HG03108 (cell line): ENCODE results near the gene NBAS.
A peak's percentile ranks its signal among the peaks of the same experiment; 100 is the strongest.
"Not testable (repeated sequence)": the region's sequence is repeated elsewhere in the genome, so short reads cannot be mapped to it uniquely, and the experiment has no call there.

ENCODE experiments used
- ATAC-seq: cut with Tn5 transposase; IDR thresholded peaks from one replicate; pipeline ENCODE4 v1.9.1; 2021; ENCODE audit warnings: moderate library complexity; ENCODE audit not compliant: unreplicated experiment

Gene NBAS

GRCh38 chr2:15427987-15428386 is 133.1 kb downstream of the NBAS start:
- ATAC-seq: no peak

DNA sequence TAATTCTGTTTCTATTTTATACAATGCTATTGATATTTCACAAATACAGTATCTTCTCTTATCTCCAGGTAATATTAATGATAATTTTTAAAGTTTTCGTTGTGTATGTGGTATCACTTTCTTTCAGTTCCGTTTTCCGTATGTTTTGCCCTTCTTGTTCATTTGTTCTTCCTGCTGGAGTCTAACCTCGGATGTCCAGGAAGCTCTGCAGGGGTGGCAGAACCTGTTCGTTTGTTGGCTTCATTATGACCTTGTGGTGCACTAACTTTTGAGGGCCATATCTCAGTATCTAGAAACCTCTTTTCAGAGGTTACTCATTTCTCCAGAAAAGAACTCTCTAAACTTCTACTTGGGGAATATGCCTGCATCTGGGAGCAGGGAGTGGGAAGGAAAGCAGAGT is 134.5 kb downstream of the NBAS start:
- ATAC-seq: no peak

- ATAC-seq: no peak
Observed at GRCh38 chr2:15425712-15426111, 135.4 kb downstream of the NBAS start.

GRCh38 chr2:15421753-15422152 is 139.4 kb downstream of the NBAS start:
- ATAC-seq: no peak

DNA sequence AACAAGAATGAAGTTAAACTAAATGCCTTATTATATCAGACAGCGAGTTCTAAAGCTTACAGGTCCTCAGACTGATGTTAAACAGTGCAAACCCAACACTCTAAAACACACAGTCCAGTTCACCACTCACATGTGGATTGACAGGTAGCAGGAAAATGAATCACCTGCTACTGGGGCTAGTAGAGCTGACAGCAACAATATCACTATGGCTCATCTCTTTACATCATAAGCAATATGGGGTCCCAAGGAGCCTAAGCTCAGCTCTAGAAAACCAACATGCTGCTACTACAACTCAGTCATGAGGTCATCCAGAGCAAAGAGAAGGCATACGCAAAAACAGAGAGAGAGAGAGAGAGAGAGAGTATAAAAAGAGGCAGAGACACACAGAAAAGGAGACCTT is 145.4 kb downstream of the NBAS start:
- no peak for ATAC-seq

DNA sequence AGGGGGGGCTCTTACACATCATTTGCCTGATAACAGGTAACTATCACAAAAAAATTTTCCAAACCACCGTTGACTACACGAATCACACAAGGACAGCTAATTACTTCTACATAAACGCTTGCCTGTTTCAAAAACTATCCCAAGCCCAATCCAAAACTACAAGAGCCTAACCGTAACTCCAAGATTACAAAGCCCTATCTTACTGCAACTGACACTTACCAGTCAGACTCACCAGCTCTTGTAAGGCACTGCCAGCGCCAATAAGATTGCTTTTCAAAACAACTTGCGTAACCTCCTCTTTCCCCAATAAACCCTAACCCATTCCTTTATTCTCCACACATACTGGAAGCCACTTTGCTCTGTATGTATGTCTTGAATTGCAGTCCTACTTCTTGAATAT is 148.4 kb downstream of the NBAS start:
- ATAC-seq: no peak

GRCh38 chr2:15412309-15412708 is 148.8 kb downstream of the NBAS start:
- no peak for ATAC-seq

DNA sequence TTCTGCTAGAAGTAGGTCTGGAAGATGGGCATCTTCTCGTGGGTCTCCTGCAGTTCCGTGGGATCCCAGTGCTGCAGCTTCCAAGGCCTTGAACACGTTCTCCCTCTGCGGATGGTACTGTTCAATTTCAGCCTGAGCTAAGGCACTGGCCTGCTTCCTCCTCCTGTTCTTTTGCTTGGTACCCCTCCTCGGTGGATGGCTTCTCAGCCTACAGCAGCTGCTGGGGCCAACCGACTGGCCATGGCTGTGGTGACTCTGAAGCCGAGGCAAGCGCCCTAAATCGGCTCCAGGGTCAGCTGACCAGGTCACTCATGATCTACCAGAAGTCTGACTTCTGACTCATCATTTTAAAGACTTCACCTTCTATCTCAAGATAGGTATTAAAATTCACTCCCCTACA is 150.2 kb downstream of the NBAS start:
- ATAC-seq: no peak

- no peak for ATAC-seq
Observed at GRCh38 chr2:15408759-15409158, 152.4 kb downstream of the NBAS start.

DNA sequence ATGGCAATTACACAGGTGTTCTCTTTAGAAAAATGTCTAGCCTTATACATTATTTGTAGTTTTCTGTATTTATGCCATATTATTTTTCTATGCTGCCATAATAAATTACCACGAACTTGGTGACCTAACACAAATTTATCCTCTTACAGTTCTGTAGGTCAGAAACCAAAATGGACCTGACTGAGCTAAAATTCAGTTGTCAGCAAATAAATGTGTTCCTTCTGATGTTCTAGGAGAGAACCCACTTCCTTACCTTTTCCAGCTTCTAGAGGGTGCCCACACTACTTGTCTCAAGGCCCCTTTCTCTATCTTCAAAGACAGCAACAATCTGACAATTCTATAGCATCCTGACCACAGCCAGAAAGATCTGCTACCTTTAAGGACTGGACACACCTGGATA is 153.5 kb downstream of the NBAS start:
- ATAC-seq: no peak

- not testable (repeated sequence) for ATAC-seq
Observed at GRCh38 chr2:15404511-15404910, 156.6 kb downstream of the NBAS start.

- no peak for ATAC-seq
Observed at GRCh38 chr2:15400240-15400826, 160.8 kb downstream of the NBAS start.

DNA sequence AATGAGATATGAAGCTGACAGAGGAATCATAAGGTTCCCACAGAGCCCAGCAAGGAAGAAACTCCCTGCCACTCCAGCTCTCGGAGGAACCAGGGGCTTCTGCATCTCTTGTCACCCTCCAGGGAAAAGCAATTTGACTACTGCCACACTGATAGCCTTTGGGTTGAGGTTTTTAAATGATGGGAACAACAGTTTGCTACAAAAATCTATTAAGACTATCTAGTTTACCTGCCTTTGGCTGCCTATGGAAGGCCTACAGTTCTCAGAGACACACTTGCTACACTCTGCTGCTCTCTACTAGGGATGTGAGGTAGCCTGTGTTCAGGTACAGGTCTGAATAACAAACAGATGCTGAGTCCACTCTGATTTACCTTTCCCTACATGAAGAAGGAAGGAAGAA is 161.9 kb downstream of the NBAS start:
- no peak for ATAC-seq

- no peak for ATAC-seq
Observed at GRCh38 chr2:15391751-15392150, 169.4 kb downstream of the NBAS start.

DNA sequence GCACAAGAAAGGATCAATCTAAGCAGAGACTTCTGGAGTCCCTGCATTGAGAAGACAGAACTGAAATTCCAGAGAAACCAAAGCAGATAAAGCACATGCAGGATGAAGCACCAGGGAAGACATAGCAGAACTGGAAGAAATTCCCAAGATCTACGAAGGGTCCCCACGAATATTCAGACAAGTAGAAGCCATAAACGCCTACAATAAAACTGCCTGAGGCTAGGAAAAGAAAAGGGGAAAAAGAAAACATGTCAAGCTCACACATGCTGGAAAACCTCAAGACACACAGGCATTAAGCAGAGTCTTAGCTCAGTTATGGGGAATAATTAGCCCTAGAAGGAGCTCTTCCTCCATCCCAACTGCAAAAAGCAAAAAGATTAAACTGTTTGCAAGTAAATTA is 171.2 kb downstream of the NBAS start:
- no peak for ATAC-seq

- no peak for ATAC-seq
Observed at GRCh38 chr2:15389326-15389700, 171.8 kb downstream of the NBAS start.

GRCh38 chr2:15388406-15389325 is 172.5 kb downstream of the NBAS start:
- ATAC-seq: no peak

DNA sequence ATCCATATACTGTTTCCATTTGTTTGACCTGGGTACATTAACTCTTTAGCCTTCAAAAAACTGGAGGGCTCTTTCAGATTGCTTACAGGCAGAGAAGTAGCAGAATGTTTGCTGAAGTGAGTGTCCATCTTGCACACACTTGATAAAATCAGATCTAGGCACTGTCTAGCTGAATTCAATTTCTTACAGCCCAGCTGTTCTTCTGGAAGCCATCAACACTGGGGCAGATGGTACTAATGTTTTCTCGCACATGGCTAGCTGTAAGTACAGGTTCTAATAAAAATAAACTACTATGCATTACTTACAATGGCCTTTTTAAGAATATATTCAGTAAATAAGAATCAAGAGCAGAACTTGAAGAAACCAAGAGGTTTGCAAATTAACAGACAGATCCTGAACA is 175.9 kb downstream of the NBAS start:
- no peak for ATAC-seq

DNA sequence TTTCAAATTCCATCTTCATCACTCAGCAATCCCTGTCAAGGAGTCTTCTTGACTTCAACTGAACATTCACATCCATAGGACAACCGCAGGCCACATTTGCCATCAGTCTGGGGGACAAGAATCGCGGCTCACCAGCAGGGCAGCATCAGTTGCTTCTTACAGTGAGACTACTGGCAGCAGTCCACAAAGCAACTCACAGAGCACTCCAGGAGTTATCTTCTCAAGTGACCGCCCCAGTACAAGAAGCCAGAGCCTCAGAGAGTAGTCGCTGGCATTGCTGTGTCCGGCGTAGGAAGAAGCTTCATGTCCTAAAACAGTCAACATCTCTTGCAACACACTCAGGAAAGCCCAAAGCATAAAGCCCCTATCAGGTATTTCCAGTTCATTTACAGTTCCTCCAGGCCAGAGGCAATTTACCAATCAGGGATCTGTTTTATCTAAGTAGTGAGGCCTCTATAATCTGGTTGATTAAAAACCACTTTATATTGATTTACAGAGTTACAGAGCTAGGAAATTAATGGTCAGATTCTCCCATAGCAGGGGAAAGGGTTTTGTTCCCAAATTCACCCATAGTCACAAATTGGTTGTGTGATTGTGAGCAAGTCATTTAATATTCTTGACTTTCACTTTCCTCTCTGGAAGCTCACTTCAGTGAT is 177.3 kb downstream of the NBAS start:
- ATAC-seq: no peak

DNA sequence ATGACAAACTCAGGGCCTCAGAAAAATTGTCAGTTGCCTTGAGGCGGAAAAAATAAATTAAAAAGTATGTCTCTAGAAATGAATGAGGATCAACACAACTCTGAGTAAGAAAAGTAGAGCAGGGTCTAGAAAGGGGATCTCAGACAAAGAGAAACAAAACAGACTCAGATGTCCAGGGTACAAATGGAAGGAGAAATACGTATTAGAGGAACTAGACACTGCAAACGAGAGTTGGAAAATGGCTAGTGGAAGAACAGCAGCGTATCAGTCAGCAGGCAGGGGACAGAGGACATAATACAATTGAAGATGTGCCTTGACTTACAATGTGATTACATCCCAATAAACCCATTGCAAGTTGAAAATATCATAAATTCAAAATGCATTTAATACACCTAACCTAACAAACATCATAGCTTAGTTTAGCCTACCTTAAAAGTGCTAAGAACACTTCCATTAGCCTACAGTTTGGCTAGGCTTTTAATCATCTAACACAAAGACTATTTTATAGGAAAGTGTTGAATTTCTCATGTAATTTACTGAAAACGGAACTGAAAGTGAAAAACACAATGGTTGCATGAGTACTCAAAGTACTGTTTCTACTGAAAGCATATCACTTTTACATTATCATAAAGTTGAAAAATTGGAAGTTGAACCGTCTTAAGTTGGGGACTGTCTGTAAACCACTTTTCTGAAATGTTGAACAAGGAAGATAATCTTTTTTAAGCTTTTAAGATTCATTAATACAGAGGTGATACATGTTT is 182.8 kb downstream of the NBAS start:
- peak; percentile 75 for ATAC-seq

GRCh38 chr2:15377202-15377601 is 183.9 kb downstream of the NBAS start:
- ATAC-seq: no peak
